NT2/D1 (cell line): ENCODE measurements around the gene SUGP1.

Source experiments
- YY1 ChIP-seq: IDR thresholded peaks from 2 replicates; pipeline ENCODE4 v1.6.1; 2011; ENCODE audit not compliant: insufficient read length, insufficient read depth
- ZNF274 ChIP-seq: IDR thresholded peaks from 2 replicates; pipeline ENCODE4 v1.6.1; 2011; ENCODE audit warnings: mild to moderate bottlenecking, low read depth, low read length

DNA sequence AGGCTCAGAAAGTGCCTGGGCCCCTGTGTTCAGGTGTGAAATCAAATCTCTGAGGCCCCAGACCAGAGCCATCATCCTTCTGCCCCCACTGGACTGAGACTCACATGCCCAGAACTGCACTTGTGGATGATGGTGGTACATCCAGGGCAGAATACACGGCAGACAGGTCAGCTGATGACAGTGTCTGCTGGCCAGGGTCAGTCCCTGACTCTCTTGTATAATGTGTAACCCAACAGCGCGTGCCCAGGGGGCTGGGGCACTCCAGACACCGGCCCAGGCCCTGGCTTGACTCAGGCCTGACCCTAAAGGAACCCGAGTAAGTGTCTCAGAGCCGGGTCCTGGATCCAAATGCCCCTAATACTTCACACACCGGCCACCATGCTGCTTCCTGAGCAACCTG lies 47.8 kb upstream of the SUGP1 start:
- no peak for TF ChIP-seq YY1
- TF ChIP-seq ZNF274: no peak
